HG02763 (cell line): Measurements from ENCODE around the gene STAB2.
A peak's percentile ranks its signal among the peaks of the same experiment; 100 is the strongest.

Experiments
- ATAC-seq: cut with Tn5 transposase; IDR thresholded peaks from one replicate; pipeline ENCODE4 v1.9.1; 2021; ENCODE audit warnings: mild to moderate bottlenecking, moderate library complexity; ENCODE audit not compliant: unreplicated experiment

Gene STAB2

GRCh38 chr12:103586791-103587370 is at the start of gene STAB2:
STAB2 (plus strand) TSS chr12:103587273; CDS start chr12:103587477, 204 bp downstream.
- no peak for ATAC-seq

- ATAC-seq: no peak
Measured at GRCh38 chr12:103538397-103538796, 48.7 kb upstream of the STAB2 start.

GRCh38 chr12:103540319-103540718 is 46.8 kb upstream of the STAB2 start:
- ATAC-seq: no peak

- no peak for ATAC-seq
Measured at GRCh38 chr12:103542078-103542477, 45.0 kb upstream of the STAB2 start.

- ATAC-seq: no peak
Measured at GRCh38 chr12:103546959-103547358, 40.1 kb upstream of the STAB2 start.

GRCh38 chr12:103547376-103547775 is 39.7 kb upstream of the STAB2 start:
- ATAC-seq: no peak

- no peak for ATAC-seq
Measured at GRCh38 chr12:103547929-103548328, 39.1 kb upstream of the STAB2 start.

- peak; percentile 50 for ATAC-seq
Measured at GRCh38 chr12:103548622-103549601, 38.2 kb upstream of the STAB2 start.

- no peak for ATAC-seq
Measured at GRCh38 chr12:103556890-103557627, 30.0 kb upstream of the STAB2 start.

GRCh38 chr12:103557628-103558010 is 29.5 kb upstream of the STAB2 start:
- ATAC-seq: no peak

- ATAC-seq: no peak
Measured at GRCh38 chr12:103558879-103559278, 28.2 kb upstream of the STAB2 start.

GRCh38 chr12:103560604-103561101 is 26.4 kb upstream of the STAB2 start:
- ATAC-seq: no peak

GRCh38 chr12:103561174-103561573 is 25.9 kb upstream of the STAB2 start:
- ATAC-seq: no peak

- ATAC-seq: no peak
Measured at GRCh38 chr12:103566398-103566797, 20.7 kb upstream of the STAB2 start.

GRCh38 chr12:103569278-103569677 is 17.8 kb upstream of the STAB2 start:
- ATAC-seq: no peak

- no peak for ATAC-seq
Measured at GRCh38 chr12:103571286-103571685, 15.8 kb upstream of the STAB2 start.

- ATAC-seq: no peak
Measured at GRCh38 chr12:103572312-103573045, 14.6 kb upstream of the STAB2 start.

- no peak for ATAC-seq
Measured at GRCh38 chr12:103573185-103573584, 13.9 kb upstream of the STAB2 start.

GRCh38 chr12:103578926-103579325 is 8.1 kb upstream of the STAB2 start:
- ATAC-seq: no peak

GRCh38 chr12:103580026-103580425 is 7.0 kb upstream of the STAB2 start:
- ATAC-seq: no peak

GRCh38 chr12:103583008-103583407 is 4.1 kb upstream of the STAB2 start:
- ATAC-seq: no peak
